IMR-90 (cell line): ENCODE results near the gene TRABD2A. TPM values are rescaled to one million over a fixed set of nuclear protein-coding genes. Genes with fewer than 3 reads are reported as not detected.
A peak's percentile ranks its signal among the peaks of the same experiment; 100 is the strongest.

Experiments
- ATAC-seq: fragments of 200-7000 bp; cut with Tn5 transposase; 2 replicates; pipeline ENCODE4 v1.9.1; 2020; ENCODE audit warnings: low read depth, mild to moderate bottlenecking, moderate library complexity
- BruUV-seq: library from RNA; stranded (reverse); fragments of 400-500 nt; replicated peaks from 2 replicates; lab custom pipeline; 2021; lab: Mats Ljungman, UMichigan
- CTCF ChIA-PET: fragments of 300-600 bp; formaldehyde crosslinking; extraction: SDS; loops from one replicate; lab custom pipeline; 2021; ENCODE audit warnings: antibody characterized with exemption; lab: Yijun Ruan, JAX
- POLR2A ChIA-PET: fragments of 300-600 bp; sonication (Branson Sonifier 250); formaldehyde crosslinking; loops from one replicate; lab custom pipeline; 2022; ENCODE audit warnings: antibody characterized with exemption; ENCODE audit not compliant: unreplicated experiment; lab: Charles Lee
- DNase-seq: peaks from one replicate; pipeline ENCODE4 v3.0.0; 2013
- H2AFZ ChIP-seq: replicated peaks from 2 replicates; pipeline ENCODE3; 2013; ENCODE audit warnings: low read length, mild to moderate bottlenecking; ENCODE audit not compliant: poor library complexity
- H2AK5ac ChIP-seq: 2 replicates; pipeline ENCODE4 v1.6.1; 2013; ENCODE audit warnings: low read depth, low read length, inconsistent platforms
- H2AK9ac ChIP-seq: replicated peaks from 2 replicates; pipeline ENCODE3; 2013; ENCODE audit warnings: mild to moderate bottlenecking, low read depth, low read length, moderate library complexity; ENCODE audit not compliant: poor library complexity
- H2BK120ac ChIP-seq: 2 replicates; pipeline ENCODE4 v1.6.1; 2013; ENCODE audit warnings: low read depth, low read length, inconsistent platforms
- H2BK15ac ChIP-seq: 3 replicates; pipeline ENCODE4 v1.6.1; 2013; ENCODE audit warnings: low read depth, low read length, inconsistent platforms
- H2BK20ac ChIP-seq: 2 replicates; pipeline ENCODE4 v1.6.1; 2013; ENCODE audit warnings: low read depth, mild to moderate bottlenecking, inconsistent platforms, low read length, moderate library complexity
- H2BK5ac ChIP-seq: 2 replicates; pipeline ENCODE4 v1.6.1; 2013; ENCODE audit warnings: mild to moderate bottlenecking, low read depth, low read length, inconsistent platforms; ENCODE audit not compliant: poor library complexity, severe bottlenecking
- H3K14ac ChIP-seq: replicated peaks from 2 replicates; pipeline ENCODE4 v1.6.1; 2013; ENCODE audit warnings: low read depth, low read length, inconsistent platforms
- H3K18ac ChIP-seq: 2 replicates; pipeline ENCODE4 v1.6.1; 2013; ENCODE audit warnings: low read depth, low read length, control low read depth
- H3K23ac ChIP-seq: 2 replicates; pipeline ENCODE4 v1.6.1; 2013; ENCODE audit warnings: low read depth, low read length, inconsistent platforms
- H3K27ac ChIP-seq: 2 replicates; pipeline ENCODE4 v1.5.1; 2013; ENCODE audit warnings: mild to moderate bottlenecking, control low read depth, low read length; ENCODE audit not compliant: insufficient read depth
- H3K27me3 ChIP-seq: 2 replicates; pipeline ENCODE4 v1.6.1; 2013; ENCODE audit warnings: low read length; ENCODE audit not compliant: control insufficient read depth, insufficient read depth
- H3K36me3 ChIP-seq: 2 replicates; pipeline ENCODE4 v1.6.1; 2013; ENCODE audit warnings: low read length, mixed read lengths; ENCODE audit not compliant: control insufficient read depth, insufficient read depth
- H3K4ac ChIP-seq: 2 replicates; pipeline ENCODE4 v1.6.1; 2013; ENCODE audit warnings: low read depth, low read length, inconsistent platforms
- H3K4me1 ChIP-seq: 2 replicates; pipeline ENCODE4 v1.6.1; 2013; ENCODE audit warnings: low read length, mixed read lengths; ENCODE audit not compliant: control insufficient read depth, insufficient read depth
- H3K4me2 ChIP-seq: 2 replicates; pipeline ENCODE4 v1.6.1; 2013; ENCODE audit warnings: low read depth, mild to moderate bottlenecking, control low read depth, low read length, moderate library complexity
- H3K4me3 ChIP-seq: 2 replicates; pipeline ENCODE4 v1.5.1; 2013; ENCODE audit warnings: low read depth, mild to moderate bottlenecking, control low read depth, low read length, moderate library complexity; ENCODE audit not compliant: insufficient read depth
- H3K56ac ChIP-seq: 2 replicates; pipeline ENCODE4 v1.6.1; 2013; ENCODE audit warnings: low read length, inconsistent platforms; ENCODE audit not compliant: insufficient read depth; ENCODE audit errors: extremely low read depth
- H3K79me1 ChIP-seq, 2 experiments: 2 replicates each; pipeline ENCODE4 v1.6.1; 2013; ENCODE audit warnings: low read length in 2 of 2, inconsistent platforms in 1 of 2, low read depth in 1 of 2
- H3K9ac ChIP-seq: 2 replicates; pipeline ENCODE4 v1.6.1; 2013; ENCODE audit warnings: low read depth, low read length, control low read depth
- H3K9me1 ChIP-seq: 2 replicates; pipeline ENCODE4 v1.6.1; 2013; ENCODE audit warnings: low read length, inconsistent platforms; ENCODE audit not compliant: insufficient read depth
- H3K9me3 ChIP-seq: 2 replicates; pipeline ENCODE4 v1.6.1; 2013; ENCODE audit warnings: low read length; ENCODE audit not compliant: control insufficient read depth, insufficient read depth
- H4K20me1 ChIP-seq: 2 replicates; pipeline ENCODE4 v1.6.1; 2013; ENCODE audit warnings: low read length, inconsistent platforms; ENCODE audit not compliant: insufficient read depth
- H4K5ac ChIP-seq: 2 replicates; pipeline ENCODE4 v1.6.1; 2013; ENCODE audit warnings: mild to moderate bottlenecking, low read depth, low read length, control low read depth
- H4K8ac ChIP-seq, 2 experiments: 2 replicates each; pipeline ENCODE4 v1.6.1; 2013; ENCODE audit warnings: low read depth in 2 of 2, low read length in 2 of 2, control low read depth in 1 of 2, inconsistent platforms in 1 of 2
- H4K91ac ChIP-seq: 2 replicates; pipeline ENCODE4 v1.6.1; 2013; ENCODE audit warnings: low read depth, low read length, inconsistent platforms; ENCODE audit not compliant: insufficient read depth
- BHLHE40 ChIP-seq: fragments of 150-350 bp; IDR thresholded peaks from 2 replicates; pipeline ENCODE4 v1.6.1; 2016; ENCODE audit warnings: mild to moderate bottlenecking, low read depth, low read length
- CEBPB ChIP-seq: IDR thresholded peaks from 2 replicates; pipeline ENCODE4 v1.6.1; 2012; ENCODE audit warnings: low read depth, low read length, improper control_type of control experiment
- MAFK ChIP-seq: IDR thresholded peaks from 2 replicates; pipeline ENCODE4 v1.6.1; 2012; ENCODE audit warnings: low read depth, low read length, improper control_type of control experiment
- MAZ ChIP-seq: IDR thresholded peaks from 2 replicates; pipeline ENCODE4 v1.6.1; 2012; ENCODE audit warnings: low read depth, mild to moderate bottlenecking, low read length, improper control_type of control experiment, moderate library complexity, borderline replicate concordance
- MXI1 ChIP-seq: IDR thresholded peaks from 2 replicates; pipeline ENCODE4 v1.6.1; 2012; ENCODE audit warnings: low read depth, mild to moderate bottlenecking, low read length, moderate library complexity, borderline replicate concordance
- NFE2L2 ChIP-seq: fragments of 150-350 bp; IDR thresholded peaks from 2 replicates; pipeline ENCODE4 v1.6.1; 2016; ENCODE audit warnings: low read depth, mild to moderate bottlenecking, low read length
- POLR2A ChIP-seq: IDR thresholded peaks from 2 replicates; pipeline ENCODE4 v1.6.1; 2012; ENCODE audit warnings: mild to moderate bottlenecking, low read depth, low read length
- RAD21 ChIP-seq: IDR thresholded peaks from 2 replicates; pipeline ENCODE4 v1.6.1; 2012; ENCODE audit warnings: low read length, improper control_type of control experiment
- RCOR1 ChIP-seq: IDR thresholded peaks from 2 replicates; pipeline ENCODE4 v1.6.1; 2012; ENCODE audit warnings: mild to moderate bottlenecking, low read length, improper control_type of control experiment; ENCODE audit not compliant: insufficient replicate concordance
- SMC3 ChIP-seq: fragments of 150-350 bp; IDR thresholded peaks from 2 replicates; pipeline ENCODE4 v1.6.1; 2016; ENCODE audit warnings: low read depth, mild to moderate bottlenecking, antibody characterized with exemption, low read length, moderate library complexity
- WGBS, 2 experiments: methylation state at CpG; one replicate each; pipeline versions ENCODE4 v1.1.5 to v1.1.7; 2013; ENCODE audit warnings: missing lambda C conversion rate in 2 of 2; ENCODE audit not compliant: insufficient read length in 1 of 2; ENCODE audit errors: extremely low coverage in 2 of 2; 5-methylcytosine and 5-hydroxymethylcytosine counted together
- dilution Hi-C: fragments of 300-500 bp; cut with HindIII; formaldehyde crosslinking; loops from one replicate; pipeline ENCODE4 v1.14.3; 2018; ENCODE audit warnings: low sequenced_read_pairs; ENCODE audit not compliant: unreplicated experiment
- in situ Hi-C: fragments of 300-500 bp; cut with MboI; formaldehyde crosslinking; loops from 3 replicates; pipeline ENCODE4 v1.14.3; 2019; ENCODE audit warnings: low sequenced_read_pairs, inconsistent platforms, mixed read lengths
- intact Hi-C: fragments of 100-400 bp; cut with micrococcal nuclease; formaldehyde crosslinking; loops from 2 replicates; pipeline ENCODE4 v1.10.0; 2022
- polyA plus RNA-seq, 3 experiments: library from polyadenylated mRNA; depleted of rRNA; stranded (reverse); fragments of >200 nt; gene quantifications; 2 replicates each; pipeline ENCODE4 v1.2.3, GENCODE V29; 2012; ENCODE audit warnings: low replicate concordance in 1 of 3
- total RNA-seq: library from RNA; depleted of rRNA; stranded (reverse); fragments of >200 nt; gene quantifications from 2 replicates; pipeline ENCODE4 v1.2.3, GENCODE V29; 2012
- TF ChIP-seq, protein P1 (sequence below): fragments of 150-350 bp; IDR thresholded peaks from 2 replicates; pipeline ENCODE4 v1.6.1; 2017; ENCODE audit warnings: mild to moderate bottlenecking, antibody characterized with exemption, low read length, low read depth
- TF ChIP-seq, protein P2 (sequence below): conservative IDR thresholded peaks from 2 replicates; pipeline ENCODE4 v1.5.1; 2012; ENCODE audit warnings: mild to moderate bottlenecking, low read depth, low read length, improper control_type of control experiment

The TRABD2A gene
- total and polyA plus RNA-seq, 2 of the 4 experiments (the other 2 are of a cell fraction): 17.6 to 20.3 TPM

GRCh38 chr2:84924173-84925106, 43.6 kb upstream of the TRABD2A start:
- no peak overlapping the region for H3K4me2 ChIP-seq
- no peak overlapping the region for H3K27ac ChIP-seq
- peak overlapping the region; percentile 68 for H2BK120ac ChIP-seq
- peak overlapping the region; percentile 46 for H2AFZ ChIP-seq
- ATAC-seq (no peak), DNase-seq (peak; percentile 30)
- H3K4ac ChIP-seq: peak overlapping the region; percentile 30; the same call in 1 of the 2 replicates
- no peaks in the 10 kb centered on the region for H3K36me3 ChIP-seq
- ChIA-PET POLR2A (no interaction called here), CTCF (interaction anchor here (0.6 to 2.2 kb wide), 3 partner anchors 96 to 181 kb away, joined by 4 to 6 read pairs (median 5); no protein-coding TSS in a partner anchor)
- H3K27me3 ChIP-seq: no peaks in the 10 kb centered on the region
- in situ Hi-C loops (loop anchor here (10.0 kb wide), 1 partner anchor 430 kb away; no protein-coding TSS in a partner anchor), intact Hi-C loops (loop anchor here (5.0 kb wide), 2 partner anchors 133 to 292 kb away; no protein-coding TSS in a partner anchor), dilution Hi-C loops (no loop called here)
- no peaks in the 10 kb centered on the region for H3K9me1 ChIP-seq
- peak overlapping the region in 1 of 2 experiments; percentile 53; a peak in 1 of 4 replicates for H4K8ac ChIP-seq
- H2BK15ac ChIP-seq: peak overlapping the region; percentile 30; the same call in 1 of the 3 replicates
- H3K14ac ChIP-seq: no peak overlapping the region
- H2BK20ac ChIP-seq: 0 out of 2 replicates have a peak overlapping the region, but pooled peaks have one; percentile 29
- peaks cover 10% of the 10 kb centered on the region; the same call in 1 of the 2 replicates for H3K4me1 ChIP-seq
- 92% methylated on average over 2 of the region's 9 CpGs; no CpG with 5 or more reads in 1 of the 2 experiments for WGBS, 2 experiments
- peak overlapping the region; percentile 47 for H2AK9ac ChIP-seq
- H3K23ac ChIP-seq: no peak overlapping the region
- no peak overlapping the region for H3K56ac ChIP-seq
- no peak overlapping the region for H4K5ac ChIP-seq
- H2BK5ac ChIP-seq: no peak overlapping the region
- H3K79me1 ChIP-seq: peaks cover 0 to 4% of the 10 kb centered on the region in 2 experiments; a peak in 2 of 4 replicates
- no TSS peak for BruUV-seq
- H3K9ac ChIP-seq: no peak overlapping the region
- H4K91ac ChIP-seq: peak overlapping the region; percentile 54; the same call in 1 of the 2 replicates
- no peak overlapping the region for H2AK5ac ChIP-seq
- no peaks in the 10 kb centered on the region for H3K9me3 ChIP-seq
- no peaks in the 10 kb centered on the region for H4K20me1 ChIP-seq
- H3K18ac ChIP-seq: no peak overlapping the region
- no peak overlapping the region for H3K4me3 ChIP-seq
- TF ChIP-seq, protein P1, sequence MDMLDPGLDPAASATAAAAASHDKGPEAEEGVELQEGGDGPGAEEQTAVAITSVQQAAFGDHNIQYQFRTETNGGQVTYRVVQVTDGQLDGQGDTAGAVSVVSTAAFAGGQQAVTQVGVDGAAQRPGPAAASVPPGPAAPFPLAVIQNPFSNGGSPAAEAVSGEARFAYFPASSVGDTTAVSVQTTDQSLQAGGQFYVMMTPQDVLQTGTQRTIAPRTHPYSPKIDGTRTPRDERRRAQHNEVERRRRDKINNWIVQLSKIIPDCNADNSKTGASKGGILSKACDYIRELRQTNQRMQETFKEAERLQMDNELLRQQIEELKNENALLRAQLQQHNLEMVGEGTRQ: no peak
- TF ChIP-seq CEBPB (no peak), RAD21 (no peak), MXI1 (no peak), MAZ (no peak), MAFK (no peak), RCOR1 (no peak), SMC3 (no peak), BHLHE40 (no peak), POLR2A (no peak), NFE2L2 (no peak)
- TF ChIP-seq, protein P2, sequence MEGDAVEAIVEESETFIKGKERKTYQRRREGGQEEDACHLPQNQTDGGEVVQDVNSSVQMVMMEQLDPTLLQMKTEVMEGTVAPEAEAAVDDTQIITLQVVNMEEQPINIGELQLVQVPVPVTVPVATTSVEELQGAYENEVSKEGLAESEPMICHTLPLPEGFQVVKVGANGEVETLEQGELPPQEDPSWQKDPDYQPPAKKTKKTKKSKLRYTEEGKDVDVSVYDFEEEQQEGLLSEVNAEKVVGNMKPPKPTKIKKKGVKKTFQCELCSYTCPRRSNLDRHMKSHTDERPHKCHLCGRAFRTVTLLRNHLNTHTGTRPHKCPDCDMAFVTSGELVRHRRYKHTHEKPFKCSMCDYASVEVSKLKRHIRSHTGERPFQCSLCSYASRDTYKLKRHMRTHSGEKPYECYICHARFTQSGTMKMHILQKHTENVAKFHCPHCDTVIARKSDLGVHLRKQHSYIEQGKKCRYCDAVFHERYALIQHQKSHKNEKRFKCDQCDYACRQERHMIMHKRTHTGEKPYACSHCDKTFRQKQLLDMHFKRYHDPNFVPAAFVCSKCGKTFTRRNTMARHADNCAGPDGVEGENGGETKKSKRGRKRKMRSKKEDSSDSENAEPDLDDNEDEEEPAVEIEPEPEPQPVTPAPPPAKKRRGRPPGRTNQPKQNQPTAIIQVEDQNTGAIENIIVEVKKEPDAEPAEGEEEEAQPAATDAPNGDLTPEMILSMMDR: no peak
